Neural progenitor cell (in vitro differentiated cells): ENCODE results near the gene VEPH1. TPM values are rescaled to one million over a fixed set of nuclear protein-coding genes. Genes with fewer than 3 reads are reported as not detected.

Experiments
- DNase-seq: peaks from one replicate; pipeline ENCODE4 v3.0.0-alpha.2; 2016; ENCODE audit warnings: low spot score
- H2AFZ ChIP-seq: fragments of 200-600 bp; sonication (generic); replicated peaks from 2 replicates; pipeline ENCODE4 v1.6.1; 2016; ENCODE audit warnings: antibody characterized with exemption
- H3F3A ChIP-seq: fragments of 200-600 bp; sonication (generic); 2 replicates; pipeline ENCODE4 v1.6.1; 2016; ENCODE audit warnings: antibody characterized with exemption, low read depth
- H3K27ac ChIP-seq: fragments of 200-600 bp; sonication (generic); 2 replicates; pipeline ENCODE4 v1.5.1; 2016; ENCODE audit warnings: mild to moderate bottlenecking
- H3K27me3 ChIP-seq: fragments of 200-600 bp; sonication (generic); 2 replicates; pipeline ENCODE4 v1.6.1; 2016; ENCODE audit warnings: mild to moderate bottlenecking, moderate library complexity
- H3K36me3 ChIP-seq: fragments of 200-600 bp; sonication (generic); 2 replicates; pipeline ENCODE4 v1.5.1; 2016
- H3K4me1 ChIP-seq: fragments of 200-600 bp; sonication (generic); 2 replicates; pipeline ENCODE4 v1.6.1; 2016; ENCODE audit warnings: mixed run types
- H3K4me2 ChIP-seq: fragments of 200-600 bp; sonication (generic); 2 replicates; pipeline ENCODE4 v1.6.1; 2016
- H3K4me3 ChIP-seq: fragments of 200-600 bp; sonication (generic); 2 replicates; pipeline ENCODE4 v1.5.1; 2016
- H3K79me2 ChIP-seq: fragments of 200-600 bp; sonication (generic); 2 replicates; pipeline ENCODE4 v1.6.1; 2016; ENCODE audit warnings: low read depth
- H3K9ac ChIP-seq: fragments of 200-600 bp; sonication (generic); 2 replicates; pipeline ENCODE4 v1.6.1; 2016
- H3K9me3 ChIP-seq: fragments of 200-600 bp; sonication (generic); 2 replicates; pipeline ENCODE4 v1.5.1; 2016; ENCODE audit warnings: low read depth
- H4K20me1 ChIP-seq: fragments of 200-600 bp; sonication (generic); 2 replicates; pipeline ENCODE4 v1.6.1; 2016; ENCODE audit warnings: low read depth
- H3K27ac Mint-ChIP-seq: 3 replicates; pipeline ENCODE4 v1.8.0; 2021; ENCODE audit warnings: mixed read lengths
- H3K27me3 Mint-ChIP-seq: 2 replicates; pipeline ENCODE4 v1.8.0; 2022; ENCODE audit warnings: low read depth, mild to moderate bottlenecking, inconsistent platforms, moderate library complexity, mixed read lengths; ENCODE audit not compliant: insufficient read depth
- H3K36me3 Mint-ChIP-seq: 3 replicates; pipeline ENCODE4 v1.8.0; 2021; ENCODE audit warnings: mixed read lengths
- H3K4me1 Mint-ChIP-seq: 3 replicates; pipeline ENCODE4 v1.8.0; 2021; ENCODE audit warnings: mixed read lengths
- H3K4me3 Mint-ChIP-seq: 3 replicates; pipeline ENCODE4 v1.8.0; 2021; ENCODE audit warnings: mild to moderate bottlenecking, moderate library complexity, mixed read lengths
- H3K9me3 Mint-ChIP-seq: 3 replicates; pipeline ENCODE4 v1.8.0; 2020; ENCODE audit warnings: mixed read lengths
- EZH2 ChIP-seq: fragments of 200-600 bp; sonication (generic); IDR thresholded peaks from 2 replicates; pipeline ENCODE4 v1.6.1; 2017; ENCODE audit warnings: antibody characterized with exemption, mild to moderate bottlenecking, moderate library complexity
- EZH2phosphoT487 ChIP-seq: fragments of 200-600 bp; sonication (generic); IDR thresholded peaks from 2 replicates; pipeline ENCODE4 v1.6.1; 2017; ENCODE audit warnings: antibody characterized with exemption
- total RNA-seq: library from RNA; depleted of rRNA; stranded (reverse); fragments of >200 nt; gene quantifications from 2 replicates; pipeline ENCODE4 v1.2.3, GENCODE V29; 2015; ENCODE audit warnings: low replicate concordance
- TF ChIP-seq, protein P1 (sequence below): fragments of 200-600 bp; sonication (generic); IDR thresholded peaks from 2 replicates; pipeline ENCODE4 v1.5.1; 2017; ENCODE audit warnings: antibody characterized with exemption, mild to moderate bottlenecking

Gene VEPH1
- total RNA-seq, 1 donor from 2014 or later: not detected

DNA sequence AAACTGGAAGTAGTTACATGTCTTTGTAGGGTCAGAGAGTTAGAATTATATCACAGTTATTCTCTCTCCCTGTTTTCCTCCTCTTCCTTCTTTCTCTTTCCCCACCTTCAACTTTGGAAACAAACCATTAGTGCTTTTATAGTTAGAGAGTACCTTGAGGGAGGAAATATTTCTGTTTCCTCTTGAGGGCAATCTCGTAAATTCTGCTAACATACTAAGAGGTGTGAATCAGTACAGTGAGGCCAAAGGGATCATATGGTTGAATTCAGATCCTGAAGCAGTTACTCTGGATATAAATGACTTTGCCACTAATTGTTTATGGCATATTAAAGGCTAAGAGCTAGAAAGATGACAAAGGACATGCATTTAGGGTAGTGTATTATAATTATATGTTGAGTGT is 283.0 kb downstream of the VEPH1 start:
- H3K27ac ChIP-seq: no peak overlapping the region
- H3K27me3 ChIP-seq: no peaks in the 10 kb centered on the region
- Mint-ChIP-seq H3K27ac (no peak overlapping the region), H3K4me3 (no peak overlapping the region), H3K4me1 (peaks cover 2% of the 10 kb centered on the region), H3K27me3 (no peaks in the 10 kb centered on the region), H3K36me3 (no peaks in the 10 kb centered on the region), H3K9me3 (no peaks in the 10 kb centered on the region)
- no peaks in the 10 kb centered on the region for H4K20me1 ChIP-seq
- no peak overlapping the region for H3K4me2 ChIP-seq
- H3K9me3 ChIP-seq: no peaks in the 10 kb centered on the region
- no peaks in the 10 kb centered on the region for H3F3A ChIP-seq
- H3K79me2 ChIP-seq: no peaks in the 10 kb centered on the region
- H3K4me3 ChIP-seq: no peak overlapping the region
- no peak for DNase-seq
- TF ChIP-seq, protein P1, sequence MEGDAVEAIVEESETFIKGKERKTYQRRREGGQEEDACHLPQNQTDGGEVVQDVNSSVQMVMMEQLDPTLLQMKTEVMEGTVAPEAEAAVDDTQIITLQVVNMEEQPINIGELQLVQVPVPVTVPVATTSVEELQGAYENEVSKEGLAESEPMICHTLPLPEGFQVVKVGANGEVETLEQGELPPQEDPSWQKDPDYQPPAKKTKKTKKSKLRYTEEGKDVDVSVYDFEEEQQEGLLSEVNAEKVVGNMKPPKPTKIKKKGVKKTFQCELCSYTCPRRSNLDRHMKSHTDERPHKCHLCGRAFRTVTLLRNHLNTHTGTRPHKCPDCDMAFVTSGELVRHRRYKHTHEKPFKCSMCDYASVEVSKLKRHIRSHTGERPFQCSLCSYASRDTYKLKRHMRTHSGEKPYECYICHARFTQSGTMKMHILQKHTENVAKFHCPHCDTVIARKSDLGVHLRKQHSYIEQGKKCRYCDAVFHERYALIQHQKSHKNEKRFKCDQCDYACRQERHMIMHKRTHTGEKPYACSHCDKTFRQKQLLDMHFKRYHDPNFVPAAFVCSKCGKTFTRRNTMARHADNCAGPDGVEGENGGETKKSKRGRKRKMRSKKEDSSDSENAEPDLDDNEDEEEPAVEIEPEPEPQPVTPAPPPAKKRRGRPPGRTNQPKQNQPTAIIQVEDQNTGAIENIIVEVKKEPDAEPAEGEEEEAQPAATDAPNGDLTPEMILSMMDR: no peak
- TF ChIP-seq EZH2phosphoT487 (no peak), EZH2 (no peak)
- no peaks in the 10 kb centered on the region for H3K4me1 ChIP-seq
- no peak overlapping the region for H3K9ac ChIP-seq
- no peaks in the 10 kb centered on the region for H3K36me3 ChIP-seq
- H2AFZ ChIP-seq: no peak overlapping the region

GRCh38 chr3:157219215-157219614 is 284.0 kb downstream of the VEPH1 start:
- H3K36me3 Mint-ChIP-seq: no peaks in the 10 kb centered on the region
- H3K9me3 Mint-ChIP-seq: no peaks in the 10 kb centered on the region
- H3K9ac ChIP-seq: no peak overlapping the region
- H4K20me1 ChIP-seq: no peaks in the 10 kb centered on the region
- no peaks in the 10 kb centered on the region for H3K9me3 ChIP-seq
- no peak overlapping the region for H3K27ac ChIP-seq
- H3K4me1 Mint-ChIP-seq: peaks cover 2% of the 10 kb centered on the region
- TF ChIP-seq EZH2 (no peak), EZH2phosphoT487 (no peak)
- TF ChIP-seq, protein P1: no peak
- no peaks in the 10 kb centered on the region for H3K79me2 ChIP-seq
- no peaks in the 10 kb centered on the region for H3F3A ChIP-seq
- no peak overlapping the region for H3K4me2 ChIP-seq
- H2AFZ ChIP-seq: no peak overlapping the region
- no peaks in the 10 kb centered on the region for H3K27me3 ChIP-seq
- peak overlapping the region; percentile 60 for H3K27ac Mint-ChIP-seq
- no peaks in the 10 kb centered on the region for H3K36me3 ChIP-seq
- H3K4me1 ChIP-seq: no peaks in the 10 kb centered on the region
- no peak overlapping the region for H3K4me3 Mint-ChIP-seq
- H3K27me3 Mint-ChIP-seq: no peaks in the 10 kb centered on the region
- DNase-seq: no peak
- no peak overlapping the region for H3K4me3 ChIP-seq

Other genes starting within 250 kb of the VEPH1 start
- 9.0 and 9.1 TPM in 2 replicates for gene PTX3, start 66.6 kb downstream of the VEPH1 start, total RNA-seq